NCI-H1694 (cell line): ENCODE data around the gene COL23A1.

ENCODE experiments used
- DNase-seq: peaks from one replicate; lab custom pipeline; 2025; lab: John Stamatoyannopoulos, UW

Gene COL23A1

DNA sequence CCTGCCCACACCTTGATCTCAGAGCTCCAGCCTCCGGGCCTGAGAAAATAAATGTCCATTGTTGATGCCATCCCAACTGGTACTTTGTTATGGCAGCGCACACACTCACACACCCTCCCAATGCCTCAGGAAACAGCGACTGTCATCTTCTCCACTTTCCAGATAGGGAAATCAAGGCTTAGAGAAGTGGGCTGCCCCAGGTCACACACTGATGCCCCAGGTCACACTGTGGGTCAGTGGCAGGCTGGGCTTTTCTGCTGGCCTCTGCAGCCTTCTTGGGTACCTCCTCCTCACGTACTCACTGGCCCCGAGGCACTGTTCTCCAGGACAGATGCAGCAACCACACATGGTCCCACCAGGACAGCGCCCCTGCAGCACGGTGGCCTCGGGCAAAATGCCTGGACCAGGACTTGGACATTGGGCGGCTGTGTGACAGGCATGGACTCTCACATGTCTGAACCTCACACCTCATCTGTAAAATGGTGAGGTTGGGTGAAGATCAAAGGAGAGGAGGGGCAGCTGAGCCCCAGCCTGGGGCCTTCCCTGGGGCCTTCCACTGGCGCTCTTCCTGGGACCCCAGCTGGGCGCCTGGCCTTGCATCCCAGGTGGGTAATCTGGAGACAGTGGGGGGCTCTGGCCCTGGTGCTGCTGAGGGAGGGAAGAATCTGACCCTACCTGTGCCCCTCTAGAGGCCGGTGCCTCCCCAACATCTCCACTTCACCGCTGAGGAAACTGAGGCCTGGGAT is 156.0 kb downstream of the COL23A1 start:
- no peak for DNase-seq

DNA sequence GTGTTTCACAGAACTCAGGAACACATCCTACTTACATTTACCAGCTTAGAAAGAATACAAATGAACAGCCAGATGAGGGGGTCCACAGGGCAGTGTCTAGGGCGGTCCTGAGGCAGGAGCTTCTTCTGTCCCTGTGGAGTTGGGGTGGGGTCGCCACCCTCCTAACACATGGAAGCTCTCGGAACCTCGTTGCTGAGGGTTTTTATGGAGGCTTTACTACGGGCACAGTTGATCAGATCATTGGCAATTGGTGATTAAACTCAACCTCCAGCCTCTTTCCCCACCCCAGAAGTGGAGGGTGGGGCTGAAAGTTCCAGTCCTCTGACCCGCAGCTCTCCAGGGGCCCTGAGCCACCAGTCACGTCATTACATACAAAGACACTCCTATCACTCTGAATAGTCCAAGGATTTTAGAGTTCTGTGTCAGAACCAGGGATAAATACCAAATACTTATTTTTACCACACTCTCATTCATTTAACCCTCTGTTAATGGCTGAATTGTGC is 156.9 kb downstream of the COL23A1 start:
- DNase-seq, result no peak

DNA sequence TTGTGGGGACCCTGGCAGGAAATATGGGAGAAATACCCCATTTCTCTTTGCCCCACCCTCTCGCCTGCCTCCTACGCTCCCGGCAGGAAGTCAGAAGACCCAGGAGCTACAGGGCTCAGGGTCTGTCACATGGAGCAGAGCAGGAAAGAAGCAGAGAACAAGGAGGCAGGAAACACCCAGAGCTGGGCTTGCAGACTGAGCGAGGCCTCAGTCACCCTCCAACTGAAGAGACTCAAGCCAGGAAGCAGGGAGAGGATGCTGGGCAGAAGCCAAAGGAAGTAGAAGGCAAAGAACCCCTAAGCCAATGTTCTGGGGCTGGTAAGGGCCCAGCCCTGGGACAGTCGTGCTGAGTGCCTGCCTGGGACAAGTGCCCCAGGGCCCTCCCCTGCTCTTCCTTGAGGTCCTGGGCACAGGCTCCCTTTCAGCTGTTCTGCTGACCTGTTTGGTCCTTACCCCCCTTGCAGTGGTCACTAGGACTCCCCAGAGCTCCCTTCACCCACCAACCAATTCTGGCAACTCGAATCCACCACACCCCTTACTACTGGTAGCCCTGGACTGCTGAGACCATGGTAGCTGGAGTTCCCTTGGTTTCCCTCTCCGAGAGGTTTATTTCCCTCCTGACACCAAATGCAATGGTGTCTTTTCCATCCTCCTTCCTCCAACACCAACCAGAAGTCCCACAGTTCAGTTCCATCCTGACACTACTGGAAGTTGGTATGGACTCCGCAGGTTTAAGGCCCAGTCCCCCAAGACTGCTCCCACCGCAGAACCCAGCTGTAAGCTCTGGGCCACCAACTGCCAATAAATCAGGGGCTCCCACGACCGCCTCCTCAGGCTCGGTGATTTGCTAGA is 157.5 kb downstream of the COL23A1 start:
- no peak for DNase-seq

- DNase-seq, result no peak
Measured at GRCh38 chr5:178431782-178432165, 158.4 kb downstream of the COL23A1 start.

DNA sequence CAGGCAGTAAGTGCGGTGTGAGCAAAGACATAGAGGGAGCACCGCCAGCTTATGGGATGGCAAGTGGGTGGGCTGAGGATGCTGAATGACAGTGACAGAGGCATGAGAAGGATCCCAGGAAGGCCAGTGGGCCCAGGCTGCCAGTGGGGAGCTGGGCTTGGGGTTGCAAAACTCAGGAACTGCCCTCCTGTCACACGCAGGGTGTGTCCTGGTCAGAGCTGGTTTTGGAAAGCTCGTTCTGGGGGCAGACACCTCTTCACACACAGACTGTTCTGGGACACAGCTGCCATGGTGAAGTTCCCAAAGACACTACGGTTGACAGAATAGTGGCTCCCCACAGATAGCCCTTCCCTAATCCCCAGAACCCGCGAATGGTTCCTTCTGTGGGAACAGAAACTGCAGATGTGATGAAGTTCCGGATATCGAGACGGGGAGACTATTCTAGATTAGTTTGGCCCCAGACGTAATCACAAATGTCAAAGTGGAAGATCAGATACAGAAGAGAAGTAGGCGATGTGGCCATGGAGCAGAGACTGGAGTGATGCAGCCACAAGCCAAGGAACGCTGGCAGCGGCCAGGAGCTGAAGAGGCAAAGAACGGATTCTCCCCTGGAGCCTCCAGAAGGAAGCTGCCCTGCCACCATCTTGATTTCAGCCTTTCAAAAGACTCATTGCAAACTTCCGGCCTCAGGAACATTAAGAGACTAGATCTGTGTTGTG is 159.0 kb downstream of the COL23A1 start:
- DNase-seq, result no peak

GRCh38 chr5:178430186-178431062 is 159.8 kb downstream of the COL23A1 start:
- DNase-seq, result no peak

DNA sequence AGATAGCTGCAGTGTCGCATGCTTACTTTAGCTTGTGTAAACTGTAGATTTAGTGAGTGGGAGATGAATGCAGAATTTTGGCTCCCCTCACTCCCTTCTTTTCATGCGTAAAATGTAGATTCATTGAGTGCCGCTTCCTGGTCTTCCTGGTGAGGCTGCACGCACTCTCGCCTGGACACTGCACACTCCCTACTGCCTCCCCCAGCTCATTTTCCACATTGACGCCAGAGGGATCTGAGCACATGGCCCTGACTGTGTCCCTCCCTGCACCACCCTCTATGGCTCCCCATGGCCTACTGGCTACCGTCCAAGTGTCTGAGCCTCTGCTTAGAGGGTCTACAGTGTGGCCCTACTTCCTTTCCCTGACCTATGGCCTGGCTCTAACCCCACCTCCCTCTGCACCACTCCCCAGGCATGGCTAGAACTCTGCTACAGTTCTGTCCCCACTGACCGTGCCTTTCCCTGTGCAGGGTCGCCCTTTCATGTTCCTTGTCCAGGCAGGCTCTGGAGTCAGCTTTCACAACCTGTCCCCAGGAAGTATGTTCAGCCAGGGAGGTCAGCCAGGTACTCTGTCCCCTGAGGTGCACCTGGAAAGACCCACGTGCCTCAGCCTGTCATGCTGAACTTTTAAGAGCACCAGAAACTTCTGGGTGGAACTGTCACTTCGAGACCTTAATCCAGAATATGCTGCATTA is 160.6 kb downstream of the COL23A1 start:
- DNase-seq, result no peak

GRCh38 chr5:178429156-178429468 is 161.1 kb downstream of the COL23A1 start:
- no peak for DNase-seq

GRCh38 chr5:178428341-178429155 is 161.6 kb downstream of the COL23A1 start:
- DNase-seq, result no peak

DNA sequence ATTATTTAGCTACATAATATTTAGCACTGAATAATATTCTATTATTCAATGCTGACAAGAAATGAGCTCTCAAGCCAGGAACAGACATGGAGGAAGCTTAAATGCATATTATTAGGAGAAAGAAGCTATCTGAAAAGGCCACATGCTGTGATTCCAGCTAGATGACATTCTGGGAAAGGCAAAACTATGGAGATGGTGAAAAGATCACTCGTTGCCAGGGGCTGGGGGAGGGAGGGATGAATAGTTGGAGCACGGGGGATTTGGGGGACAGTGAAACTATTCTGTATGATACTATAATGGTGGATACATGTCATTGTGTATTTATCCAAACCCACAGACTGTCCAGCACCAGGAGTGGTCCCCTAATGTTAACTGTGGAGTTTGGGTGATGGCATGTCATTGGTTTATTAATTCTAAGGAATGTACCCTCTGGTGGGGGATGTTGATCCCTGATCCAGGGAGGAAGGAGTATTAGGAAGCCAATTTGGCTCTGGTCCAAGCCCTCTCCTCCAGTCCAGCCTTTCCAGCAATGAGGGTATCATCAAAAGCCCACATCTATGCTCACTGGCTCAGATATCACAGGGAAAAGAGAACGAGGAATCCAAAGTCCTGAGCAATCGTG is 162.5 kb downstream of the COL23A1 start:
- DNase-seq, result no peak

DNA sequence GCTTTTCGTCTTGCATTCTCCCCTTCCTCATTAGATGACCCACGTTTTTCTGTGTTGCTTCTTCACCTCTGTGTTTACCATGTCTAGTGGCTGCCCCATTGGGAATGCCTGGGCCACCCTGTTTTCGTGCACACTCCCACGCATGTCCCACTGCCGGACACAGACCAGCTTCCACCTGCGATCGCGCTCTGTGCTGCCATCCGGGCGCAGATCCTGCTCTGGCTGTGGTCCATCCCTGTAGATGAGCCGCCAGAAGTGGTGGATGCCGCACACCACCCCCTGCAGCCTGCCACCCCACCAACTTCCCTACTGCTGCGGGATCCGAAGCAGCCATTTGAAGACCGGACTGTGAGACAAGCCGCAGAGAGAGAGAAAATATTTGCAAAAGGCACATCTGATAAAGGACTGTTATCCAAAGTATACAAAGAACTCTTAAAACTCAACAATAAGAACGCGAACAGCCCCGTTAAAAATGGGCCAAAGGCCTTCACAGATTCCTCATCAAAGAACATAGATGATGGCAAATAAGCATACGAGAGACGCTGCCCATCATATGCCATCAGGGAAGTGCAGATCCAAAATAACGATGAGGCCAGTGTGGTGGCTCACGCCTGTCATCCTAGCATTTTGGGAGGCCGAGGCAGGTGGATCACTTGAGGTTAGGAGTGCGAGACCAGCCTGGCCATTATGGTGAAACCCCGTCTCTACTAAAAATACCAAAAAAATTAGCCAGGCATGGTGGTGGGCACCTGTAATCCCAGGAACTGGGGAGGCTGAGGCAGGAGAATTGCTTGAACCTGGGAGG is 163.7 kb downstream of the COL23A1 start:
- DNase-seq, result no peak

- no peak for DNase-seq
Measured at GRCh38 chr5:178425621-178426068, 164.5 kb downstream of the COL23A1 start.

DNA sequence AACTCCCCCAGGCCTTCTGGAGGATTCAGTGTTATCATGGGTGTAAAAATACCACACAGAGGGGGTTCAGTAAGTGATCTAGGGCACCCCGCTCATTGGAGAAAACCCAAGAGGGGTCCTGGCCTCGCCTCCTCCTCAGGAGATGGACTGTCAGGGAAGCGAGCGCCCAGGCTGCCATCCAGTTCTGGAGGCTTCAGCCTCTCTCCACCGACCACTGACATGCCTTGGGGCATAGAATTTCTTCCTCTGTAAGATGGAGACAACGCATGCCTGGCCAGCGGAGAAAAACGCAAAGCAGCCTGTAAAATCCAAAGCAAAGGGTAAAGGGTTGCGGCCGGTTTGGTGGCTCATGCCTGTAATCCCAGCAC is 165.4 kb downstream of the COL23A1 start:
- DNase-seq, result no peak

GRCh38 chr5:178423901-178424809 is 166.0 kb downstream of the COL23A1 start:
- no peak for DNase-seq

- no peak for DNase-seq
Measured at GRCh38 chr5:178423431-178423830, 166.8 kb downstream of the COL23A1 start.

DNA sequence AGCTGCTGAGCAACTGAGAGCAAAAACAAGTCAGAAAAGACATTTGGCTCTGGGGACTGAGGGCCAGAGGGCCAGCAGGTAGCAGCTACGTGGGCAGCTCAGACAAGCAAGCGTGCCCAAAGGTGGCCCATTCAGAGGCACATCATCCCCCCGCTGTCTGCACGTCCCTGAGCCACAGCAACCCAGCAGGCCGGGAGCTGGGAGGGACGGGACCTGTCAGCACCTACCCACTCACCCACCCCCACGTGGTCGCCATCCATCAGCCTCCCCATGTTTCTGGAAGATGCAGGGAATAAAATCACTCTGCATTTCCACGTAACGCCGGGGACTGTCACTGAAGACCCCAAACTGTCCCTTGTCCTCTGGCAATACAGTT is 167.8 kb downstream of the COL23A1 start:
- no peak for DNase-seq

DNA sequence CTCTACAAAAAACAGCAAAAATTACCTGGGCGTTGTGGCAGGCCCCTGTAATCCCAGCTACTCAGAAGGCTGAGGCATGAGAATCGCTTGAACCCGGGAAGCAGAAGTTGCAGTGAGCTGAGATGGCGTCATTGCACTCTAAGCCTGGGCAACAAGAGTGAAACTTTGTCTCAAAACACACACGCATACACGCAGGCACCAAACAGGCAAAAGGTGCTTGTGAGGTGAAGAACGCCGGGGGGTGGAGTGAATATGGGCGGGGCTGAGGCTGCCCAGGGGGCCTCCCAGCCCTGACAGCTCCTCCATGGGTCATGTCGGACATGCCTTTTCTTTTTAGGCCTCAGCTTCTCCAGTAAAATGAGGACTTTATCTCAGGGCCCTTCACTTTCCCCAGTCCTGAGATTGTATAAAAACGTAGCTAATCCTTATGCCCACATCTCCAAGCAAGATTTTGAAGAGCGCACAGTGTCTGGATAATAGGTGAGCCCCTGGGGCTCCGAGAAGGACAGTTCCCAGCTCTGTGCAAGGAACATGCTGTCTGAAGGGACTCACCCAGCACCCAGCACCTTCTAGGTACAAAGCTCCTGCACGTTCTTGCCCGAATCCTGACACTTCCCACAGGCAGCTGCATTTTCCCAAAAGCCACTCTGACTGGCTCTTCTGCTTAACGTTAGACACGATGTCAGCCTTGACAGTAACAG is 168.3 kb downstream of the COL23A1 start:
- no peak for DNase-seq
